ENCODE measurements around the gene RUNX1. TPM values are rescaled to one million over a fixed set of nuclear protein-coding genes. Genes with fewer than 3 reads are reported as not detected.

The RUNX1 gene
- total RNA-seq, 1 donor from 2014 or later: 62.1 TPM

GRCh38 chr21:35028451-35028978 is 20.6 kb downstream of the RUNX1 start:
- Histone ChIP-seq H3K27ac (no peak overlapping the region), H3K9me3 (no peaks in the 10 kb centered on the region), H3K27me3 (no peaks in the 10 kb centered on the region), H3K4me1 (peaks cover 10% of the 10 kb centered on the region), H3K36me3 (no peaks in the 10 kb centered on the region), H3K4me3 (no peak overlapping the region)
- intact Hi-C loops (cut with DNase I): no loop called here
- no peak for DNase-seq (ENCODE audit: extremely low spot score in 2 of 2)
- TF ChIP-seq CTCF (IDR thresholded peaks at IDR 0.05) (no peak), POLR2A (IDR thresholded peaks at IDR 0.05) (no peak), POLR2AphosphoS5 (IDR thresholded peaks at IDR 0.05; ENCODE audit: insufficient read depth in 1 of 2, low read depth in 1 of 2) (no peak)

GRCh38 chr21:35027563-35028450 is 21.3 kb downstream of the RUNX1 start:
- no peak for TF ChIP-seq POLR2AphosphoS5 (IDR thresholded peaks at IDR 0.05; ENCODE audit: insufficient read depth in 1 of 2, low read depth in 1 of 2)
- Histone ChIP-seq H3K27me3 (no peaks in the 10 kb centered on the region), H3K36me3 (no peaks in the 10 kb centered on the region), H3K9me3 (no peaks in the 10 kb centered on the region), H3K4me3 (peak overlapping the region in 1 of 2 donors; percentile 19), H3K27ac (no peak overlapping the region), H3K4me1 (peaks cover 10% of the 10 kb centered on the region)
- intact Hi-C loops (cut with DNase I): no loop called here
- DNase-seq (ENCODE audit: extremely low spot score in 2 of 2): no peak

GRCh38 chr21:35026617-35027562 is 22.2 kb downstream of the RUNX1 start:
- Histone ChIP-seq H3K4me3 (peak overlapping the region; percentile 14 to 19), H3K9me3 (no peaks in the 10 kb centered on the region), H3K27ac (peak overlapping the region; percentile 42), H3K36me3 (no peaks in the 10 kb centered on the region), H3K4me1 (peaks cover 10% of the 10 kb centered on the region), H3K27me3 (no peaks in the 10 kb centered on the region)
- no peak for TF ChIP-seq CTCF (IDR thresholded peaks at IDR 0.05)
- peak in 1 of 2 donors; percentile 64 for TF ChIP-seq POLR2AphosphoS5 (IDR thresholded peaks at IDR 0.05; ENCODE audit: insufficient read depth in 1 of 2, low read depth in 1 of 2)
- DNase-seq (ENCODE audit: extremely low spot score in 2 of 2): no peak
- intact Hi-C loops (cut with DNase I): no loop called here

- Histone ChIP-seq H3K36me3 (no peaks in the 10 kb centered on the region), H3K4me1 (peaks cover 10% of the 10 kb centered on the region), H3K27ac (peak overlapping the region; percentile 42), H3K27me3 (no peaks in the 10 kb centered on the region), H3K4me3 (peak overlapping the region in 1 of 2 donors; percentile 19), H3K9me3 (no peaks in the 10 kb centered on the region)
- no peak for TF ChIP-seq CTCF (IDR thresholded peaks at IDR 0.05)
- TF ChIP-seq POLR2AphosphoS5 (IDR thresholded peaks at IDR 0.05; ENCODE audit: insufficient read depth in 1 of 2, low read depth in 1 of 2): no peak
- TF ChIP-seq POLR2A (IDR thresholded peaks at IDR 0.05): no peak
- intact Hi-C loops (cut with DNase I): no loop called here
- no peak for DNase-seq (ENCODE audit: extremely low spot score in 2 of 2)
Measured at GRCh38 chr21:35026153-35026500, 23.0 kb downstream of the RUNX1 start.

Data from vagina (tissue), 2 donors.